GM12878 (cell line): ENCODE data around the gene CACUL1. TPM values are rescaled to one million over a fixed set of nuclear protein-coding genes. Genes with fewer than 3 reads are reported as not detected.

Experiments
- ATAC-seq: fragments of 200-7000 bp; cut with Tn5 transposase; 3 replicates; pipeline ENCODE4 v1.9.1; 2020; ENCODE audit warnings: mild to moderate bottlenecking, moderate library complexity
- BruUV-seq: library from RNA; stranded (reverse); fragments of 400-500 nt; replicated peaks from 2 replicates; lab custom pipeline; 2021; lab: Mats Ljungman, UMichigan
- CTCF ChIA-PET: fragments of 300-600 bp; sonication (Branson Sonifier 250); formaldehyde crosslinking; extraction: SDS; loops from one replicate; lab custom pipeline; 2021; ENCODE audit warnings: inconsistent platforms; lab: Yijun Ruan, JAX
- POLR2A ChIA-PET: fragments of 350-600 bp; formaldehyde crosslinking; extraction: SDS; loops from one replicate; lab custom pipeline; 2021; ENCODE audit warnings: inconsistent platforms; lab: Charles Lee
- RAD21 ChIA-PET: fragments of 300-600 bp; sonication (Branson Sonifier 250); formaldehyde crosslinking; loops from one replicate; lab custom pipeline; 2023; ENCODE audit warnings: antibody characterized with exemption; ENCODE audit not compliant: unreplicated experiment; lab: Charles Lee
- SMC1A ChIA-PET: fragments of 300-600 bp; sonication (Branson Sonifier 250); formaldehyde crosslinking; loops from one replicate; lab custom pipeline; 2023; ENCODE audit not compliant: unreplicated experiment, uncharacterized antibody; lab: Charles Lee
- DNase-seq: peaks from one replicate; pipeline ENCODE4 v3.0.0-alpha.2; 2011; ENCODE audit warnings: low read depth, low spot score
- FAIRE-seq: peaks from 3 replicates; lab custom pipeline; 2011; peaks lifted over from hg19 to GRCh38; lab: Jason Lieb, UNC
- H2AFZ ChIP-seq: 2 replicates; pipeline ENCODE4 v1.6.0; 2011; ENCODE audit warnings: low read depth, low read length, control low read depth; ENCODE audit not compliant: control insufficient read depth
- H3K27ac ChIP-seq: 2 replicates; pipeline ENCODE4 v1.5.1; 2011; ENCODE audit warnings: control low read depth; ENCODE audit not compliant: control insufficient read depth, insufficient read depth
- H3K27me3 ChIP-seq, 2 experiments: replicated peaks in 1 of 2; 2 replicates each; pipeline versions ENCODE4 v1.6.0 to v1.6.1; 2011; ENCODE audit warnings: low read length in 1 of 2; ENCODE audit not compliant: control insufficient read depth in 2 of 2, insufficient read depth in 2 of 2
- H3K36me3 ChIP-seq, 2 experiments: 2 replicates each; pipeline ENCODE4 v1.5.1; 2011; ENCODE audit warnings: low read length in 1 of 2; ENCODE audit not compliant: control insufficient read depth in 2 of 2, insufficient read depth in 2 of 2
- H3K4me1 ChIP-seq: 2 replicates; pipeline ENCODE4 v1.6.1; 2011; ENCODE audit warnings: mild to moderate bottlenecking, low read length, moderate library complexity, mixed read lengths; ENCODE audit not compliant: control insufficient read depth, insufficient read depth
- H3K4me2 ChIP-seq: 2 replicates; pipeline ENCODE4 v1.6.0; 2011; ENCODE audit warnings: control low read depth; ENCODE audit not compliant: control insufficient read depth, insufficient read depth
- H3K4me3 ChIP-seq: fragments of 200-600 bp; sonication (generic); 2 replicates; pipeline ENCODE4 v1.5.1; 2016
- H3K79me2 ChIP-seq: 2 replicates; pipeline ENCODE4 v1.6.0; 2011; ENCODE audit warnings: low read length; ENCODE audit not compliant: control insufficient read depth, insufficient read depth
- H3K9ac ChIP-seq: 2 replicates; pipeline ENCODE4 v1.8.0; 2011; ENCODE audit warnings: low read length, control low read depth, mixed read lengths; ENCODE audit not compliant: control insufficient read depth, insufficient read depth
- H3K9me3 ChIP-seq: replicated peaks from 3 replicates; pipeline ENCODE4 v1.5.1; 2011; ENCODE audit warnings: mild to moderate bottlenecking, low read length; ENCODE audit not compliant: control insufficient read depth, insufficient read depth
- H4K20me1 ChIP-seq: 2 replicates; pipeline ENCODE4 v1.6.0; 2011; ENCODE audit not compliant: control insufficient read depth, insufficient read depth
- ATF7 ChIP-seq: fragments of 450-650 bp; IDR thresholded peaks from 2 replicates; pipeline ENCODE4 v1.6.1; 2016; ENCODE audit warnings: low read depth, mild to moderate bottlenecking
- BRCA1 ChIP-seq: IDR thresholded peaks from 2 replicates; pipeline ENCODE4 v1.6.1; 2011; ENCODE audit warnings: low read depth, low read length, improper control_type of control experiment
- CHD4 ChIP-seq: fragments of 200-600 bp; sonication (generic); IDR thresholded peaks from 2 replicates; pipeline ENCODE4 v1.6.1; 2016; ENCODE audit warnings: mild to moderate bottlenecking
- EGR1 ChIP-seq, 2 experiments: IDR thresholded peaks; 1 replicate in 1 of 2; 2 replicates in 1 of 2; pipeline ENCODE4 v1.6.1; 2011 to 2012; ENCODE audit warnings: low read depth in 2 of 2, low read length in 2 of 2, borderline replicate concordance in 1 of 2, mild to moderate bottlenecking in 1 of 2, moderate library complexity in 1 of 2
- EP300 ChIP-seq, 2 experiments: fragments of 150-350 bp in 1 of 2; IDR thresholded peaks; 2 replicates each; pipeline ENCODE4 v1.6.1; 2011 to 2012; ENCODE audit warnings: low read depth in 2 of 2, low read length in 2 of 2, borderline replicate concordance in 1 of 2, improper control_type of control experiment in 1 of 2, inconsistent platforms in 1 of 2; ENCODE audit not compliant: control insufficient read depth in 1 of 2
- GABPA ChIP-seq: IDR thresholded peaks from 2 replicates; pipeline ENCODE4 v1.6.1; 2014; ENCODE audit warnings: antibody characterized with exemption, low read depth, mild to moderate bottlenecking, inconsistent platforms
- MEF2A ChIP-seq: IDR thresholded peaks from 2 replicates; pipeline ENCODE4 v1.6.1; 2011; ENCODE audit warnings: low read depth, mild to moderate bottlenecking, low read length, moderate library complexity; ENCODE audit not compliant: insufficient read depth
- MYB ChIP-seq: fragments of 150-350 bp; IDR thresholded peaks from 2 replicates; pipeline ENCODE4 v1.6.1; 2014; ENCODE audit warnings: mild to moderate bottlenecking, low read depth, low read length, borderline replicate concordance
- NFXL1 ChIP-seq: fragments of 450-650 bp; IDR thresholded peaks from 2 replicates; pipeline ENCODE4 v1.6.1; 2017; ENCODE audit warnings: antibody characterized with exemption, mild to moderate bottlenecking, borderline replicate concordance
- RAD51 ChIP-seq: fragments of 450-650 bp; IDR thresholded peaks from 2 replicates; pipeline ENCODE4 v1.6.1; 2016; ENCODE audit warnings: moderate library complexity, mild to moderate bottlenecking, inconsistent platforms
- RCOR1 ChIP-seq: conservative IDR thresholded peaks from 2 replicates; pipeline ENCODE4 v1.6.1; 2012; ENCODE audit warnings: low read depth, low read length, improper control_type of control experiment
- RFX5 ChIP-seq: IDR thresholded peaks from 2 replicates; pipeline ENCODE4 v1.6.1; 2011; ENCODE audit warnings: low read depth, low read length, improper control_type of control experiment
- RUNX3 ChIP-seq: IDR thresholded peaks from 2 replicates; pipeline ENCODE4 v1.6.1; 2012; ENCODE audit warnings: low read length, inconsistent platforms
- SREBF2 ChIP-seq: IDR thresholded peaks from 2 replicates; pipeline ENCODE4 v1.6.1; 2012; ENCODE audit warnings: mild to moderate bottlenecking, low read length
- SUPT20H ChIP-seq: IDR thresholded peaks from 2 replicates; pipeline ENCODE4 v1.6.1; 2011; ENCODE audit warnings: low read depth, mild to moderate bottlenecking, low read length, moderate library complexity, borderline replicate concordance; ENCODE audit not compliant: control insufficient read depth
- WGBS: methylation state at CpG from one replicate; pipeline ENCODE4 v1.1.6; 2016; ENCODE audit warnings: low lambda C conversion rate; ENCODE audit not compliant: insufficient replicate concordance, insufficient coverage; ENCODE audit errors: missing lambda C conversion rate; 5-methylcytosine and 5-hydroxymethylcytosine counted together
- in situ Hi-C: fragments of 300-500 bp; cut with MboI; formaldehyde crosslinking; loops from 9 replicates; pipeline ENCODE4 v1.14.3; 2018; ENCODE audit warnings: mixed read lengths
- intact Hi-C: fragments of 100-400 bp; cut with micrococcal nuclease; formaldehyde crosslinking; loops from one replicate; pipeline ENCODE4 v1.14.2; 2022; ENCODE audit not compliant: unreplicated experiment
- polyA plus RNA-seq, 11 experiments: library from polyadenylated mRNA; depleted of rRNA in 4 of 11; unstranded in 6 of 11; stranded (reverse) in 5 of 11; fragments of >200 nt; fragmentation: Nextera tagmentation in 4 of 11; fragmentation: Illumina TruSeq in 1 of 11; extraction: Ambion mirVana in 4 of 11; extraction: Trizol in 1 of 11; gene quantifications; 1 replicate in 1 of 11; 2 replicates in 10 of 11; pipeline versions ENCODE4 v1.2.1 to v1.2.3, GENCODE V29; 2011 to 2016; ENCODE audit warnings: inconsistent platforms in 2 of 11, missing spikeins in 2 of 11, low read depth in 1 of 11
- total RNA-seq, 4 experiments: library from RNA; depleted of rRNA in 3 of 4; stranded (reverse); fragments of >200 nt in 3 of 4; fragmentation: Illumina TruSeq in 1 of 4; extraction: Trizol in 1 of 4; gene quantifications; 2 replicates each; pipeline versions ENCODE4 v1.2.1 to v1.2.3, GENCODE V29; 2013 to 2021
- TF ChIP-seq, protein P1 (sequence below): fragments of 450-650 bp; IDR thresholded peaks from 2 replicates; pipeline ENCODE4 v1.6.1; 2018; ENCODE audit warnings: mild to moderate bottlenecking, low read depth, moderate library complexity; ENCODE audit not compliant: partially characterized antibody
- TF ChIP-seq, protein P2 (sequence below): fragments of 450-650 bp; IDR thresholded peaks from 2 replicates; pipeline ENCODE4 v1.6.1; 2017; ENCODE audit warnings: mild to moderate bottlenecking, moderate library complexity

The CACUL1 gene
- total and polyA plus RNA-seq, 10 of the 15 experiments (the other 5 are each of a cell fraction or from before 2014, with no cell fraction given), result 7.4 to 23.2 (median 13.0) TPM

DNA sequence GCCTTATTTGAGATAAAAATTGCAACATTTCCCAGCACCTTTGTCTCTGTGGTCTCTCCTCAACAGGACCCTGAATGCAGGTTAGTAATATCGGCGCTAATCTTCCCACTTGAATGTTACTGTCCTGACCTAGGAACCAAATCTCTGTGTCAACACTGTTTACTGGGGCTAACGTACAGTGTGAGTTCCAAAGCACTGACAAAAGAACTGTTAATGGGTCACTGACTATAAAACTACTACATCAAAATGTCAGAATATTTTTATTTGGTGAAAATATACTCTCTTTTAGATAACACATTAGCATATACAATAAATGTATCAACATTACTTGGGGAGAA is 33.3 kb downstream of the CACUL1 start:
- CTCF ChIA-PET, result interaction anchor here (0.6 to 7.5 kb wide), 28 partner anchors 9 to 591 kb away, joined by 3 to 72 read pairs (median 4); partner anchors contain the start of gene CACUL1
- 65% methylated on average over 3 of the region's 3 CpGs for WGBS
- peaks cover 0 to 12% of the 10 kb centered on the region in 2 experiments; a peak in 3 of 4 replicates for H3K36me3 ChIP-seq
- no peaks in the 10 kb centered on the region for H3K79me2 ChIP-seq
- POLR2A ChIA-PET, result interaction anchor here (1.0 kb wide), 1 partner anchor 153 kb away, joined by 7 read pairs; no protein-coding TSS in a partner anchor
- no peak overlapping the region for H3K4me3 ChIP-seq
- no peaks in the 10 kb centered on the region for H3K4me1 ChIP-seq
- no peak overlapping the region for H2AFZ ChIP-seq
- RAD21 ChIA-PET, result interaction anchor here (0.7 to 3.6 kb wide), 6 partner anchors 12 to 288 kb away, joined by 3 to 49 read pairs (median 3); no protein-coding TSS in a partner anchor
- SMC1A ChIA-PET, result interaction anchor here (0.6 to 3.4 kb wide), 8 partner anchors 11 to 153 kb away, joined by 3 to 55 read pairs (median 4); partner anchors contain the start of gene CACUL1
- FAIRE-seq (no peak), DNase-seq (no peak), ATAC-seq (no peak)
- H3K4me2 ChIP-seq, result no peak overlapping the region
- H4K20me1 ChIP-seq, result no peaks in the 10 kb centered on the region
- H3K27me3 ChIP-seq, result no peaks in the 10 kb centered on the region
- BruUV-seq, result no TSS peak
- intact Hi-C loops (loop anchor here (1.0 kb wide), 1 partner anchor 153 kb away; no protein-coding TSS in a partner anchor), in situ Hi-C loops (no loop called here)
- TF ChIP-seq, protein P1, sequence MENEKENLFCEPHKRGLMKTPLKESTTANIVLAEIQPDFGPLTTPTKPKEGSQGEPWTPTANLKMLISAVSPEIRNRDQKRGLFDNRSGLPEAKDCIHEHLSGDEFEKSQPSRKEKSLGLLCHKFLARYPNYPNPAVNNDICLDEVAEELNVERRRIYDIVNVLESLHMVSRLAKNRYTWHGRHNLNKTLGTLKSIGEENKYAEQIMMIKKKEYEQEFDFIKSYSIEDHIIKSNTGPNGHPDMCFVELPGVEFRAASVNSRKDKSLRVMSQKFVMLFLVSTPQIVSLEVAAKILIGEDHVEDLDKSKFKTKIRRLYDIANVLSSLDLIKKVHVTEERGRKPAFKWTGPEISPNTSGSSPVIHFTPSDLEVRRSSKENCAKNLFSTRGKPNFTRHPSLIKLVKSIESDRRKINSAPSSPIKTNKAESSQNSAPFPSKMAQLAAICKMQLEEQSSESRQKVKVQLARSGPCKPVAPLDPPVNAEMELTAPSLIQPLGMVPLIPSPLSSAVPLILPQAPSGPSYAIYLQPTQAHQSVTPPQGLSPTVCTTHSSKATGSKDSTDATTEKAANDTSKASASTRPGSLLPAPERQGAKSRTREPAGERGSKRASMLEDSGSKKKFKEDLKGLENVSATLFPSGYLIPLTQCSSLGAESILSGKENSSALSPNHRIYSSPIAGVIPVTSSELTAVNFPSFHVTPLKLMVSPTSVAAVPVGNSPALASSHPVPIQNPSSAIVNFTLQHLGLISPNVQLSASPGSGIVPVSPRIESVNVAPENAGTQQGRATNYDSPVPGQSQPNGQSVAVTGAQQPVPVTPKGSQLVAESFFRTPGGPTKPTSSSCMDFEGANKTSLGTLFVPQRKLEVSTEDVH, result no peak
- TF ChIP-seq GABPA (no peak), MYB (no peak), MEF2A (no peak), SUPT20H (no peak), RCOR1 (no peak), RFX5 (no peak), SREBF2 (no peak), CHD4 (no peak), EGR1 (IDR thresholded peaks at IDR 0.05; ENCODE audit: borderline replicate concordance in 1 of 2, low read depth in 2 of 2, low read length in 2 of 2) (no peak), NFXL1 (no peak), ATF7 (no peak), EP300 (IDR thresholded peaks at IDR 0.05; ENCODE audit: borderline replicate concordance in 1 of 2, control insufficient read depth in 1 of 2, low read depth in 2 of 2, low read length in 2 of 2) (no peak), RUNX3 (no peak), BRCA1 (no peak), RAD51 (no peak)
- TF ChIP-seq, protein P2, sequence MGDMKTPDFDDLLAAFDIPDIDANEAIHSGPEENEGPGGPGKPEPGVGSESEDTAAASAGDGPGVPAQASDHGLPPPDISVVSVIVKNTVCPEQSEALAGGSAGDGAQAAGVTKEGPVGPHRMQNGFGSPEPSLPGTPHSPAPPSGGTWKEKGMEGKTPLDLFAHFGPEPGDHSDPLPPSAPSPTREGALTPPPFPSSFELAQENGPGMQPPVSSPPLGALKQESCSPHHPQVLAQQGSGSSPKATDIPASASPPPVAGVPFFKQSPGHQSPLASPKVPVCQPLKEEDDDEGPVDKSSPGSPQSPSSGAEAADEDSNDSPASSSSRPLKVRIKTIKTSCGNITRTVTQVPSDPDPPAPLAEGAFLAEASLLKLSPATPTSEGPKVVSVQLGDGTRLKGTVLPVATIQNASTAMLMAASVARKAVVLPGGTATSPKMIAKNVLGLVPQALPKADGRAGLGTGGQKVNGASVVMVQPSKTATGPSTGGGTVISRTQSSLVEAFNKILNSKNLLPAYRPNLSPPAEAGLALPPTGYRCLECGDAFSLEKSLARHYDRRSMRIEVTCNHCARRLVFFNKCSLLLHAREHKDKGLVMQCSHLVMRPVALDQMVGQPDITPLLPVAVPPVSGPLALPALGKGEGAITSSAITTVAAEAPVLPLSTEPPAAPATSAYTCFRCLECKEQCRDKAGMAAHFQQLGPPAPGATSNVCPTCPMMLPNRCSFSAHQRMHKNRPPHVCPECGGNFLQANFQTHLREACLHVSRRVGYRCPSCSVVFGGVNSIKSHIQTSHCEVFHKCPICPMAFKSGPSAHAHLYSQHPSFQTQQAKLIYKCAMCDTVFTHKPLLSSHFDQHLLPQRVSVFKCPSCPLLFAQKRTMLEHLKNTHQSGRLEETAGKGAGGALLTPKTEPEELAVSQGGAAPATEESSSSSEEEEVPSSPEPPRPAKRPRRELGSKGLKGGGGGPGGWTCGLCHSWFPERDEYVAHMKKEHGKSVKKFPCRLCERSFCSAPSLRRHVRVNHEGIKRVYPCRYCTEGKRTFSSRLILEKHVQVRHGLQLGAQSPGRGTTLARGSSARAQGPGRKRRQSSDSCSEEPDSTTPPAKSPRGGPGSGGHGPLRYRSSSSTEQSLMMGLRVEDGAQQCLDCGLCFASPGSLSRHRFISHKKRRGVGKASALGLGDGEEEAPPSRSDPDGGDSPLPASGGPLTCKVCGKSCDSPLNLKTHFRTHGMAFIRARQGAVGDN, result no peak
- H3K27ac ChIP-seq, result no peak overlapping the region
- no peak overlapping the region for H3K9ac ChIP-seq
- no peaks in the 10 kb centered on the region for H3K9me3 ChIP-seq
